ENCODE results near the gene TCEAL4. TPM values are rescaled to one million over a fixed set of nuclear protein-coding genes. Genes with fewer than 3 reads are reported as not detected.

The TCEAL4 gene
- total RNA-seq, 4 donors from 2014 or later: 21.1 to 30.5 (median 28.2) TPM

- no peaks in the 10 kb centered on the region for H3K9me3 ChIP-seq
- intact Hi-C loops (cut with DNase I; ENCODE audit: low total_unique reads): no loop called here
- TF ChIP-seq POLR2A (IDR thresholded peaks at IDR 0.05): no peak
- TF ChIP-seq CTCF (IDR thresholded peaks at IDR 0.05 in 4 of 5, conservative IDR thresholded peaks at IDR 0.05 in 1 of 5): no peak
- in situ Hi-C loops (cut with MboI; ENCODE audit: low sequenced_read_pairs in 4 of 4): no loop called here
- no peak overlapping the region for H3K27ac ChIP-seq
- no peaks in the 10 kb centered on the region for H3K4me1 ChIP-seq
- ATAC-seq: no peak
- H3K27me3 ChIP-seq: peaks cover 0 to 4% (median 0%) of the 10 kb centered on the region in 3 donors
- H3K4me3 ChIP-seq: no peak overlapping the region
- H3K36me3 ChIP-seq: no peaks in the 10 kb centered on the region
- no peak for DNase-seq
These were observed 22.5 kb upstream of the TCEAL4 start for GRCh38 chrX:103562801-103563200.

GRCh38 chrX:103565197-103565596 is 20.1 kb upstream of the TCEAL4 start:
- TF ChIP-seq CTCF (IDR thresholded peaks at IDR 0.05 in 4 of 5, conservative IDR thresholded peaks at IDR 0.05 in 1 of 5) (no peak), POLR2A (IDR thresholded peaks at IDR 0.05) (no peak)
- ATAC-seq (no peak), DNase-seq (no peak)
- Histone ChIP-seq H3K36me3 (no peaks in the 10 kb centered on the region), H3K4me1 (no peaks in the 10 kb centered on the region), H3K4me3 (no peak overlapping the region), H3K9me3 (no peaks in the 10 kb centered on the region), H3K27ac (no peak overlapping the region), H3K27me3 (no peaks in the 10 kb centered on the region)
- in situ Hi-C loops (cut with MboI; ENCODE audit: low sequenced_read_pairs in 4 of 4) (no loop called here), intact Hi-C loops (cut with DNase I; ENCODE audit: low total_unique reads) (no loop called here)

GRCh38 chrX:103565752-103566151 is 19.6 kb upstream of the TCEAL4 start:
- Histone ChIP-seq H3K4me1 (no peaks in the 10 kb centered on the region), H3K27ac (no peak overlapping the region), H3K36me3 (no peaks in the 10 kb centered on the region), H3K4me3 (no peak overlapping the region), H3K9me3 (no peaks in the 10 kb centered on the region), H3K27me3 (no peaks in the 10 kb centered on the region)
- DNase-seq: no peak
- TF ChIP-seq POLR2A (IDR thresholded peaks at IDR 0.05) (no peak), CTCF (IDR thresholded peaks at IDR 0.05 in 4 of 5, conservative IDR thresholded peaks at IDR 0.05 in 1 of 5) (no peak)
- in situ Hi-C loops (cut with MboI; ENCODE audit: low sequenced_read_pairs in 4 of 4): no loop called here
- no peak for ATAC-seq
- intact Hi-C loops (cut with DNase I; ENCODE audit: low total_unique reads): no loop called here

GRCh38 chrX:103571121-103571520 is 14.2 kb upstream of the TCEAL4 start:
- no peak for TF ChIP-seq CTCF (IDR thresholded peaks at IDR 0.05 in 4 of 5, conservative IDR thresholded peaks at IDR 0.05 in 1 of 5)
- DNase-seq (no peak), ATAC-seq (no peak)
- Histone ChIP-seq H3K4me3 (no peak overlapping the region), H3K27me3 (no peaks in the 10 kb centered on the region), H3K9me3 (no peaks in the 10 kb centered on the region), H3K27ac (no peak overlapping the region), H3K4me1 (no peaks in the 10 kb centered on the region), H3K36me3 (no peaks in the 10 kb centered on the region)
- in situ Hi-C loops (cut with MboI; ENCODE audit: low sequenced_read_pairs in 4 of 4): no loop called here
- intact Hi-C loops (cut with DNase I; ENCODE audit: low total_unique reads): no loop called here

- Histone ChIP-seq H3K36me3 (no peaks in the 10 kb centered on the region), H3K27me3 (no peaks in the 10 kb centered on the region), H3K4me1 (no peaks in the 10 kb centered on the region), H3K27ac (no peak overlapping the region), H3K9me3 (no peaks in the 10 kb centered on the region), H3K4me3 (no peak overlapping the region)
- no peak for TF ChIP-seq POLR2A (IDR thresholded peaks at IDR 0.05)
- TF ChIP-seq CTCF (IDR thresholded peaks at IDR 0.05 in 4 of 5, conservative IDR thresholded peaks at IDR 0.05 in 1 of 5): no peak
- ATAC-seq (no peak), DNase-seq (no peak)
- intact Hi-C loops (cut with DNase I; ENCODE audit: low total_unique reads): no loop called here
- in situ Hi-C loops (cut with MboI; ENCODE audit: low sequenced_read_pairs in 4 of 4): no loop called here
These were observed 13.6 kb upstream of the TCEAL4 start for GRCh38 chrX:103571726-103572125.

Data from gastrocnemius medialis (tissue), 4 donors.